AG20443 (cell line): Measurements from ENCODE around the gene KCNA5.
A peak's percentile ranks its signal among the peaks of the same experiment; 100 is the strongest.

ENCODE experiments used
- DNase-seq: peaks from one replicate; pipeline ENCODE4 v3.0.0; 2012; ENCODE audit warnings: low spot score, mixed read lengths

The KCNA5 gene

DNA sequence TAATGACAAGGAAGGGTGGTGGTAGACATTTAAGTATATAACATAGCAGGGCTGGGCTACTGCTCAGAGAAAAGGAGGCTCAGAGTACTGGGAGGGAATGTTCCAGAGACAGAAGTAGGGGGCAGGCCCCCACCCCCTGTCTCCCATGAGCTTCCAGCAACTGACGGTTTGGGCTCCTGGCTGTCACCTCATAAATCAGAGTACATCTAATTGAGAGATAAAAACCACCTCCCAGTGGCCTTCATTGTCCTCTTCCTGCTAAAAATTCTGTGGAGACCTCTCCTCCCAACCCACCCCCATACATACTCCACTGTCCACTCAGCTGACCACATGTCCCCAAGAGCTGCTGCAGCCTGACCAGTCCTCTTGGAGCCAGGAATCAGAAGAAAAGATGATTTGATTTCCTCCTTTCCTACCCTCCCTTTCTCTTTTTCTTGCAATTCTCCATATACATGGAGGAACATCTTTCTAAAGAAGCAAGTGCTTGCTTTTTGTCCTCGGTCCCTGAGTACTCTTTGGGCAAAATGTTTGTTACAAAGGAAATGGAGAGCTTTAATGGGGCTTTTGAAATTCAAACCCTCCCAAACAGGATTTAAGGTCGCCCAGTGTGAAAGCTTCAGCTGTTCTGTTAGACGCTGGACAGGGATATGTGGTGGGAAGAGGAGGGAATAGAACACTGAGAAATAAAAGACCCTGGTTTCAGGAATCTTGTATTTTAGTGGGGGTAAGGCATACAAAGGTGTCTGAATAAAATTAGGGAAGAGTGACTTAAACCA, 16.4 kb upstream of the KCNA5 start:
- no peak for DNase-seq

DNA sequence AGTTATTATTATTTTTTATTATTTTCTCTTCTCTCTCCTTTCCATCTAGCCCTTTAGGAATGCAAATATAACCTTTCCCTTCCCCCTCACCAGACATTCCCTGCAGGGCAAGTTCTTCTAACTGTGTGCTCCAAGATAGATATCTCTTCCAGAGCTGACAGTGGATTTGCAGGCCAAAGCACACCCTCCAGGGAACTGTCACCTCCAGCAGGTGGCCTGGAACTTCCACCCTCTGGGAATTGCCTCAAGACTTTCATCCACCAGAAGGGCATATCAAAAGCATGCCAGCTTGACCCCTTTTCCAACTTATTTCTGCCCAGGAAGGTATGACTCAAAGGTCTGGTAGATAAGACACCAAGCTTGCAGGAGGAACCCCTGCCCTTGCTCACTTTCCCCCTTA, 13.6 kb upstream of the KCNA5 start:
- no peak for DNase-seq

DNA sequence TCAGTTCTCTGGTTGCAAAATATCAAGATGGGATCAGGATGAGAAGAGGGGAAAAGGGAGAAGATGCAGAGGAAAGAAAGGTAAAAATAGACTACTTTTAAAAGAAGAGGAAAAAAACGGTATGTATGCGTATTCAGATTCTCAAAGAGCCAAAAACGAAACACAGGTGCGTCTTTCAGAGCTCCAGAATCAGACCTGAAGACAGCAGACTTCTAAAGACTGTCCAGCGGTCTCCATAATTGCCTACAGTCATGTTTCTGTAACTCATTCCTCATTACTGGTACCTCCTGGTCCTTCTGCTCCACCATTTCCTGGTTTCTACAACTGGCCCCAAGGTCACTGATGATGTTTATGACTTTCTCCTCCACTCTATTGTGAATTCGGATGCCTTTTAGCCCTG, 12.4 kb upstream of the KCNA5 start:
- DNase-seq: no peak

DNA sequence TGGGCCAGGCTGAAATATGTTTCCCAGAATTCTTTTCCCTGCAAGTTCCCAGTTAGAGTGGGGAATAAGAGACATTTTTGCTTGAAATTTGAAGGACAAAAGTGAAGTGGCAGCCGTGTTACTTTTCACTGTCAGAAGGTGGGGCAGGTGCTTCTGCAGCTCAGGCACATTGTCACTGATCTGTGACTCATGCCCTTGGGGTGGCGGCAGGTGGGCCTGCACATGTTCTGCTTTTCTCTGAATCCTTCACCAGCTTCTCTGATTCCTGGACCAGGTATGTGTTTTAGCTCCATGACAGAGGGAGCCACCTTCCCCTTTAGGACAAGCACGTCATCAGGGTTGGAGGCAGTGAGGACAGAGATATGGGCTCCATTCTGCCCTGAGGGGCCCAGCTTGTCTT, 11.7 kb upstream of the KCNA5 start:
- no peak for DNase-seq

DNA sequence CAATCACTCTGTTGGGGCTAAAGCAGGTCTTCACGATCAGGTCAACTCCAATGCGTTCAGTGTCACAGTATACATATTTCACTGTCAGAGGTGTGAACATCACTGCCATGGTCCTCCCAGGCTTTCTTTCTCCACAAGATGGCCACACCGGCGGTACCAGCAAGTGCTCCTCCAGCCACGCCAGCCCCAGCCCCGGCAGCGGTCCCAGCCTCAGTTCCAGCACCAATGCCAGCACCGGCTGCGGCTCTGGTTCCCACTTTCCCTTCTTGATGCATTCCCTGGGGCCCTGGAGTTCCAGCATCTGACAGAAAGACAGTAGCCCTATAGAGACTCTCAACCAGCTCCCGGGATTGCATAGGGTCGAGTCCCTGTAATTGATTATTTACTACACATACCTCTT, 10.9 kb upstream of the KCNA5 start:
- DNase-seq: no peak

DNA sequence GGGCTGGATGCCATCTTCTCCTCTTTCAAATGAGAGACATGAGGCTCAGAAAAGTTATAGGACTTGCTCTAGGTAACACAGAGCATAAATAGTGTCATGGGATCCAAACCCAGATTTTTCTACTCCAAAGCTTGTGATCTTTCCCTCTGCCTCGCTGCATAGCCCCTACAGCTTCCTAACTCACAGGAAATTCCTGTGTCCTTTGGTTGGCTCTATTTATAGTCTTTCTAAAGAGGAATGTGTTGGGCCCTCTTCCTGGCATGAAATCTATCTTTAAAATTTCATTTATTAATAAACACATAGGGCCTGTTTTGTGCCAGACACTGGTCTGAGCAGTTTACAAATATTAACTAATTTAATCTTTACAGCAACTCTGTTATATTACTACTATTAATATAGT, 9.8 kb upstream of the KCNA5 start:
- peak; percentile 34 for DNase-seq

DNA sequence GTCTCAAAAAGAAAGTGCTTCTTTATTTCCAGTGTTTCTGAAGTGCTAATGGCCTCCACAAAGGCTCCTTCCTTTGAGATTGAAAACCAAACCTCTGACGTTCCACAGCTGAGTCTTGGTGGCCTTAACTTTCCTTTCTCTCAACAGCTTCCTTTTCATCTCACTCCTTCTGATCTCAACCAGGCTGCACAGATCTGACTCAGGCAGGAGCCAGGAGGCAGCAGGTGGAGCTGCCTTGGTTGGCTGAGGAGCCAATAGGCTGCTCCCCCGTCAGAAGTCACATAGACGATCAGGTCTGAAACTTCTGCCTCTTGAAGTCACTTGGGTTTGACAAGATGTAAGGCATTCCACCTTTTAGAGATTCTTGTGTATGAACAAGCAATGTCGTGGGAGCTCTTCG, 9.1 kb upstream of the KCNA5 start:
- DNase-seq: no peak

DNA sequence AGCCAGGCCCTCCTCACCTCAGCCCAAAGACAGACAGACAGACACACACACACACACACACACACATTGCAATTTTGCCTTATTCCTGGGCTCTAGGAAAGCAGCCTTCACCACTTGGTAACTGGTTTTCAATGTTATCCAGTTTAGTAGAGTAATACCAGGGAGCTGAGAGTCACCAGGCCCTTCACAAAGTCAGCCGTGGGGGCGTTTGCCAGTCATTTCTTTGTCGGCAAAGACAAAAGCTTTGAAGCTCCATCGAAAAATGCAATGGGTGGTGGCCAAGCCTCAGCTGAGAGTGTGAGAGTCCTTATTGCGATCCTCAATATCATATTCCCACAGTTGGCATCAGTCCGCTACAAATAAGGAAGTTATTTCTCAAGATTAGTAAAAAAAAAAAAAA, 8.1 kb upstream of the KCNA5 start:
- DNase-seq: no peak

DNA sequence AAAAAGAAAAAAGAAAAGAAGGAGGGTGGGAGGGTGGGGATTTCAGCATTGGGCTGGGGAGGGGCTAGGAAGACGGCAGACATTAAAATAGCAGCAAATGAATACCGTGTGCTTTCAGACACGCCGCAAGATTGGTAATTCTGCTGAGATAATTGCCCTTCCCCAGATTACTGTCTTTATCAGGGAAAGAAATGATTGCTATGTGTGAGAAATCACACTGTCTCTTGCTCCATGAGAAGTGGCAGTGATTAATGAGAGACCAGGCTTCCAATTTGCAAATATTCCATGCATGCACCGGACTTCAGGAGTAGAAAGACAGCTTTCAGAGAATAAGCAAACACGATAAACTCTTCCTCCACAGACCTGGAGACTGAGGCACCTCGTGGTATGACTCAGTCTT, 7.6 kb upstream of the KCNA5 start:
- DNase-seq: no peak

DNA sequence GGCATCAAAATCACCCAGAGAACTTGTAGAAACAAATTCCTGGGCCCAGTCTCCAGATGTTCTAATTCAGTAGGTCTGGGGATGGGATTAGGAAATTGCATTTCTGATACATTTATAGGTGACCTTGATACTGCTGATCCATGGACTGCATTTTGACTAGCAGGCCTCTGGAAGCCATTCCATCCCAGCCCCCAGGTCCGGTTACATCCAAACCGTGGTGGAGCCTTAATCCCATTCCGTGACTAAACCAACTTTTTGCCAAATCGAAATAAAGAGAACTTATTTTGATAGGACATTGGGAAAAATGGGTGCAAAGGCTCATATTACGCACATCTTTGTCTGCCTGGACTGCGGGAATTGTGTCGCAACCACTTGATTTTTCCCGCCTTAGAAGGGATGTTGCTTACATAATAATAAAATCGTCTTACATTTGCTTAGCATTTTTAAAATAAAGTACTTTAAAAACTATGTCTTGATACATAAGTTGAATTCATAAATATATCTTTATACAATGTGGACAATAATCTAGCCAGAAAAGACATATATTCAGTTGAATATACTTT, 5.8 kb upstream of the KCNA5 start:
- no peak for DNase-seq

DNA sequence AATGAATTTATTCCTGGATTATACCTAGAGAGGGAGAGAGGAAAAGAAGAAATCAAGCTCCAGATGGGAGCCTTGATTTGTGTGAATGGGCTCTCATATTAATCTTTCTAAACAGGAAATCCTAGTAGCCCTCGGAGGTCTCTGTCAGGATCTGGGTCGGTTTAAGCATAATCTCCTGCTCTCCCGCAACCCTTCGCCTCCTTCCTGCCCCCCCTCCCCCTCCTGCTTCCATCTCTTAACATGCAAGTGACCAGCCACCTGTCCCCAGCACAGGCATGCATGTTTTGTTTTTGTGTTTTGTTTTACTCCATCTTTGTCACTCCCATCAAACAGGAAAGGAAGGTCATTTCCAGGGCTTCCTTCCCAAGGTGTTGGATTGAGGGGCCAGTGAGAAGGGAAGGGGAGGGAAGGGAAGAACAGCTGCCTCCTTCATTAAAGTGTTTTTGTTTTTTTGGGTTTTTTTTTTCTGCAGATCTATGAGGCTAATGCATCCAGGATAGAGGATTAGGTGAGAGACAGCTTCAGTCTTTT, 4.8 kb upstream of the KCNA5 start:
- DNase-seq: no peak

DNA sequence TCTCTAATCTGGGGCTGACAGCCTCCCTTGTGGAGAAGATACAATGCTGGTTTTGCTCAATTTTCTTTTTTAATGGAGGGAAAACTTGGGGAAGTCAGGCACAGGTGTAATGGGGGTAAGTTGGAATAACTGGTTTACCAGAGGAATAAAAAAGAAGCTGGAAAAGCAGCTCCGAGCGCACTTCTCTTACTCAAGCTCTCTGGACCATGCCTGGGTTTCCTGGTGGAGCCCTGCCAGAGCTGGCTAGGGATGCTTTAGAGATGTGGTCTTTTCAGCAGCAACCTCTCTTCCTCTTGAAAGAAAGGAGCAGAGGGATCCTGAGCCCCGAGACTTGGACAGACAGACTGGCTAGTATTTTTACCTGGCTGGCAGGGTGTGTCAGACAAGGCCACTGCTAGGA, 3.9 kb upstream of the KCNA5 start:
- no peak for DNase-seq

DNA sequence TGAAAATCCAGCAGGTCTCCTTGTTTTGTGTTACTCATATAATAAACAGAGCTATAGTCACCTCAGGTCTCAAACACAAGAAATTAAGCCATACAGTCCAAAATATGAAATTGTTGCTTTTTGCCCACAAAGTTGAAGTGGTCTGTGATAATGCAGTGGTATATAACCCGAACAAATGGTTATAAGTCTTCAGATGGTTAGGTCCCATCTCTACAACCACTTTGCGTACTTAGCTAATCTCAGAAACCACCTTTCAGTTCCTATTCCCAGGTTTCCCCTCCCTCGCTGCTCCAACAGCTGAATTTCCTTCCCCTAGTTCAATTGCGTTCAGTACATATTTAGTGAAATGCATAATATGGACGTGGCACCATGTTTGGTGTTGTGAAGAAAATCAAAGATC, 3.3 kb upstream of the KCNA5 start:
- DNase-seq: no peak

DNA sequence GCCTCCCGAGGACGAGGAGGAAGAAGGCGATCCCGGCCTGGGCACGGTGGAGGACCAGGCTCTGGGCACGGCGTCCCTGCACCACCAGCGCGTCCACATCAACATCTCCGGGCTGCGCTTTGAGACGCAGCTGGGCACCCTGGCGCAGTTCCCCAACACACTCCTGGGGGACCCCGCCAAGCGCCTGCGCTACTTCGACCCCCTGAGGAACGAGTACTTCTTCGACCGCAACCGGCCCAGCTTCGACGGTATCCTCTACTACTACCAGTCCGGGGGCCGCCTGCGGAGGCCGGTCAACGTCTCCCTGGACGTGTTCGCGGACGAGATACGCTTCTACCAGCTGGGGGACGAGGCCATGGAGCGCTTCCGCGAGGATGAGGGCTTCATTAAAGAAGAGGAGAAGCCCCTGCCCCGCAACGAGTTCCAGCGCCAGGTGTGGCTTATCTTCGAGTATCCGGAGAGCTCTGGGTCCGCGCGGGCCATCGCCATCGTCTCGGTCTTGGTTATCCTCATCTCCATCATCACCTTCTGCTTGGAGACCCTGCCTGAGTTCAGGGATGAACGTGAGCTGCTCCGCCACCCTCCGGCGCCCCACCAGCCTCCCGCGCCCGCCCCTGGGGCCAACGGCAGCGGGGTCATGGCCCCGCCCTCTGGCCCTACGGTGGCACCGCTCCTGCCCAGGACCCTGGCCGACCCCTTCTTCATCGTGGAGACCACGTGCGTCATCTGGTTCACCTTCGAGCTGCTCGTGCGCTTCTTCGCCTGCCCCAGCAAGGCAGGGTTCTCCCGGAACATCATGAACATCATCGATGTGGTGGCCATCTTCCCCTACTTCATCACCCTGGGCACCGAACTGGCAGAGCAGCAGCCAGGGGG, 979 bp downstream of the KCNA5 start:
- DNase-seq: no peak

DNA sequence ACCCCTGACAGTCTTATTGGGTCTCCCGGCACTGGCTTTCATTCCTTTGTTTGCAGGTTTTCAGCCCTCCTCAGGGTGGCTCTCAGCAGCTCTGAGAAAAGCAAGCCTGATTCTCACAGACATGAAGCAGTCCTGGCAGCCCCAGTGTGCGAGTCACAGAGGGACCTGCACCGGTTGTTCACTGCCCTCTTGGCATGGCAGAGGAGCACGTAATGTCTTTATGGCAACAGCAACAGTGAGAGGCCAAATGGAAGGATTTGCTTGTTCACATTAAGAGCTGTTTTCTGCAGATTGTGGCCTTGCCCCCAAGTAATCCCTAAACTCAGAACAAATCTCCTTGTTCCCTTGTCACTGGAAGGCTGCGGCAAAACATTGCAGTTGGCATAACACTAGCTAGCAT, 3.4 kb downstream of the KCNA5 start:
- no peak for DNase-seq

DNA sequence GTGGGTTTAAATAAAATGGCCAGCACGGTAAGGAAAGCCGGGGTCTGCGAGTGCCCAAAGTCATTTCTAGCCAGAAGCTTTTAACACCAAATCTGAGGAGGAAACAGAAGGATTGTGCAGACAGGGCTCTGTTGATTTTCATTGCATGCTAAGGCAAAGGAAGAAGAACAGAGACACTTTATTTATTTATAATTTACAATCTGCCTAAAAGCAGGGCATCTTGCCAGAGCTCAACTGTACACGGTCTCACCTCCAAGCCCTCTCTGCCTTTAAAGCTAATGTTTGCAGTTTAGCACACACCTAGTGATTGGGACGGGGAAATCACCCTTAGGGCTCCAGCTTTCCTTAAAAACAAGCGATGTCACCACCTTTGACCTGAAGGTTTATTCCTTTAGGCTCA, 4.0 kb downstream of the KCNA5 start:
- DNase-seq: no peak

DNA sequence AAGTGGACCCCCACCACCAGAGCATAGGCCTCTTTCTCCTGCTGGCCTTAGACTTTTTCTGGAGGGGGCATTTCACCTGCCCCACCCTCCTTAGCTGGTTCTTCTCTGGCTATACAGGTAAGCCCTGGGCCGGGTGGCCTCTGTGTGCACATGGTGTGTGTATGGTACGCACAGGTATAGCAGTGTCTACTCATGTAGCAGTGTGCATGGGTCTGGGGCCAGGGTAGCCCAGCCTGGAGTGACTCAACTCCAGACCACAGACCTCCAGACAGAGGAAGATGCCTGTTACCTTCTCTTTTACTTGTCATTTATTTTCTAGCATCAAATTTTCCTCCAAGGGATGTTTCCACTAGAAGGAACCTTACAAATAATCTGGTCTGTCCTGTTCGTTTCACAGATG, 6.9 kb downstream of the KCNA5 start:
- DNase-seq: no peak

DNA sequence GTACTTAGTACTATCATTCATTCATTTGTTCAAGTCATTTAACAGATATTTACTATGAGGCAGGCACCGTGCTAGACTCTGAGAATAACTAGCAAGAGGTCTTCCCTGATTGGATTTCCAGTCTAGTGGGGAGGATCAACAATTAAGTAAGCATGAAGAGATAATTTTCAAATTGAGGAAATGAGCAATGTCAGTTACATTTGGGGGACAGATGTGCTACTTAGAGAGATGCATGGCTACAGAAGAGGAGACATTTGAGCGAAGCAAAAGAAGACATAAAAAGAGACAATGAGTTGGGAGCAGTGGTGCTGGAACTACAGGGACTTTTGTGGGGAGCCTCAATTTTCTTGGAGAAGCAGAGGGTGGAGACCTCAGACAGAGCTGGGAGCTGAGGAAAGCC, 7.7 kb downstream of the KCNA5 start:
- DNase-seq: no peak

DNA sequence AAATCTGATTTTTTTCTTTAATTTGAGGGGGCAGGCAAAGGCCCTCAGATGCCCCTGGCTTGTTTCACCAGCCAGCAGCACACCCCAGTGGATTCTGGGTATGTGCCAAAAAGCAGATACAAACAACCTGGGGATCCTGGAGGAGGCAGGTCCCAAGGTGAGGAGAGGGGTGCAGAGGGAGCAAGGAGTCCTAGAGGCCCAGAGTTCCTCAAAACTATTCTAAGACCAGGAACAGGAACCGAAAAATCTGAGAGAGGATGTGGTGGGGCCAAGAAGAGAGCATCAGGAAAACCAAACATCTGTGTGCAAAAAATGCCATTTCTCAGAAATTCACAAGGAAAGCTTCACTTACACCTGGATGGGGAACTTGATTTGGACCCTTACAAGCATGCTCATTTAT, 8.2 kb downstream of the KCNA5 start:
- DNase-seq: no peak

DNA sequence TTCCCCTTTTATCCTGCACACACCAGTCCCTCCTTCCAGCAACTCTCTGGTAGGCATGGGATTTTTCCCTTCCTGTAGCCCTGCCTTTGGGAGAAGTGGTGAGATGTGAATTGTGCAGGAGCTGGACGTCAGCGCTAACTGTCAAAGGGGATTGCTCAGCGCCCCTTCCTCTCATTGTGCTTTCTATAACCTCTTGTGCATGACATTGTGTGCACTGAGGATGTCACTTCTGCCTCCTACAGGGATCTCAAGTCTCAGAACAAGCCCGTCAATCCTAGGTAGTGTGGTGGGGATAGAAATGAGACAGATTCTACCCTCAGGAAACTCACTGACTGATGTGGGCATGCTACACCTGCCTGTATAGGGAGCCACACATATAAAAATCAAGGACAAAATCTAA, 8.7 kb downstream of the KCNA5 start:
- DNase-seq: no peak

DNA sequence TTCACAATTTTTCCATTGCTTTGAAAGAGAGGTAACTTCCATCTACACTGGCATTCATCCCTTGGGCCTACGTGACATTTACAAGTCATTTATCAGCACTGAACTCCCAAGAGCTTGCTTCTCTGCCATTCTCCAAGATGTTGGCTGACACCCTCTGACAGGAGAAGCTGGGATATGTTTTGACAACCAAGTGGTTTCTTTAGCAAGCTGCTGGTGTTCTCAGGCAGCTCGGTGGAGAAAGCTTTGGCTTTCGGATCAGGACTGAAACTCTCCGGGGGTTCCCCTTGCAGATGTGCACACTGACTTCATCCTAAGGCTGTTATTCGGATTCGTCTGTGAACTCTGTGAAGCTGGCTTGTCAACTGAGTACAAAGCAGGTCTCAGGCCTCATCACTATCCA, 15.7 kb downstream of the KCNA5 start:
- DNase-seq: no peak

DNA sequence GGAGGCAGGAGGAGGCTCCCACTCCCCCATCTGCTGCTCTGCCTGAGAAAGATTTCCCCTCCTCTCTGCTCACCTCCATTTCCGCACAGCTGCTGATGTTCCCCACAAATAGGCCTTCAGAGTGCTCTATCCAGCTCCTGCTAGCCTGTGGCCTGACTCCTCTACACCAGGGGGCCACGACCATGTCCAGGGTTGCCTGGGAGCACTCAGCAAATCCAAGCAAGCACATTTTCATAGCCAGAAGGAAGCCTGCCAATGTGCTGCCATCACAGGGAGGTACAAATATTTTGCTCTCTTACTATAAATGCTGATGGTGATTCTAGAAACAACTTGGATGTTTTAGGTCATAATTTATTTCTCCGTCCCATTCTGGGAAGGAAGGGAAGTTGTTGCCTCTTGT, 17.3 kb downstream of the KCNA5 start:
- DNase-seq: no peak

DNA sequence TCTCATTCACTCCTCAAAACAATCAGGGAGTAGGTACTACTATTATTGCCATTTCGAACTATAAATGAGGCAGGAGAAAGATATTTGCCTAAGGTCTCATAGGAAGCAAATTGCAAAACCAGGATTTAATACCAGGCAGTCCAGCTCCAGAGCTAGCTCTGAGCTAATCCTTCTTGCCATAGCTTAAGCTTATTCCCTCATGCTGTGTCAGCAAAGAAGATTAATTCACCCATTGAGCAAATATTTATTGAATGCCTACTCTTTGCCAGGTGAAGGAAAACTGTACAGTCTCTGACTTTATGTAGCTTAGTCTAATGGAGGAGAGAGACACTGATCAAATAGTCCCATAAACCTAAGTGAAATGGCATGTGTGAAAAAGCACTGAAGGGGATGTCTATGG, 19.5 kb downstream of the KCNA5 start:
- DNase-seq: no peak
